Hepatocyte (in vitro differentiated cells): ENCODE results near the gene ARHGEF26. TPM values are rescaled to one million over a fixed set of nuclear protein-coding genes. Genes with fewer than 3 reads are reported as not detected.
A peak's percentile ranks its signal among the peaks of the same experiment; 100 is the strongest.

Experiments
- DNase-seq: peaks from one replicate; pipeline ENCODE4 v3.0.0-alpha.2; 2016; ENCODE audit warnings: low spot score
- H2AFZ ChIP-seq: fragments of 200-600 bp; sonication (generic); 2 replicates; pipeline ENCODE4 v1.6.0; 2016; ENCODE audit warnings: antibody characterized with exemption, mild to moderate bottlenecking
- H3K27ac ChIP-seq: fragments of 200-600 bp; sonication (generic); 2 replicates; pipeline ENCODE4 v1.5.1; 2016; ENCODE audit warnings: mild to moderate bottlenecking
- H3K27me3 ChIP-seq: fragments of 200-600 bp; sonication (generic); 2 replicates; pipeline ENCODE4 v1.6.1; 2016
- H3K36me3 ChIP-seq: fragments of 200-600 bp; sonication (generic); replicated peaks from 2 replicates; pipeline ENCODE4 v1.5.1; 2016; ENCODE audit warnings: low read depth; ENCODE audit not compliant: insufficient read depth
- H3K4me1 ChIP-seq: fragments of 200-600 bp; sonication (generic); 2 replicates; pipeline ENCODE4 v1.5.1; 2016; ENCODE audit warnings: mild to moderate bottlenecking, moderate library complexity; ENCODE audit not compliant: insufficient read depth
- H3K4me2 ChIP-seq: fragments of 200-600 bp; sonication (generic); 2 replicates; pipeline ENCODE4 v1.6.0; 2016
- H3K4me3 ChIP-seq: fragments of 200-600 bp; sonication (generic); 2 replicates; pipeline ENCODE4 v1.5.1; 2016; ENCODE audit warnings: mild to moderate bottlenecking
- H3K79me2 ChIP-seq: fragments of 200-600 bp; sonication (generic); 2 replicates; pipeline ENCODE4 v1.6.0; 2017; ENCODE audit warnings: mild to moderate bottlenecking
- H3K9me2 ChIP-seq: fragments of 200-600 bp; sonication (generic); replicated peaks from 2 replicates; pipeline ENCODE4 v1.6.0; 2017; ENCODE audit warnings: mild to moderate bottlenecking; ENCODE audit not compliant: insufficient read depth
- H3K9me3 ChIP-seq: fragments of 200-600 bp; sonication (generic); 2 replicates; pipeline ENCODE4 v1.5.1; 2016; ENCODE audit warnings: low read depth, mild to moderate bottlenecking
- H4K20me1 ChIP-seq: fragments of 200-600 bp; sonication (generic); 2 replicates; pipeline ENCODE4 v1.6.0; 2016; ENCODE audit warnings: mild to moderate bottlenecking; ENCODE audit not compliant: insufficient read depth, poor library complexity, severe bottlenecking
- EZH2 ChIP-seq: fragments of 200-600 bp; sonication (generic); IDR thresholded peaks from 2 replicates; pipeline ENCODE4 v1.6.1; 2016; ENCODE audit warnings: antibody characterized with exemption, mild to moderate bottlenecking, borderline replicate concordance
- EZH2phosphoT487 ChIP-seq: fragments of 200-600 bp; sonication (generic); IDR thresholded peaks from one replicate; pipeline ENCODE4 v1.6.1; 2018; ENCODE audit warnings: antibody characterized with exemption, mild to moderate bottlenecking, low read depth, moderate library complexity; ENCODE audit not compliant: unreplicated experiment, severe bottlenecking
- WGBS: methylation state at CpG from one replicate; pipeline ENCODE4 v1.1.6; 2016; ENCODE audit warnings: low lambda C conversion rate; ENCODE audit errors: missing lambda C conversion rate; 5-methylcytosine and 5-hydroxymethylcytosine counted together
- polyA plus RNA-seq: library from polyadenylated mRNA; unstranded; fragments of >200 nt; fragmentation: Nextera tagmentation; extraction: Ambion mirVana; gene quantifications from 2 replicates; pipeline ENCODE4 v1.2.1, GENCODE V29; 2016
- total RNA-seq: library from RNA; depleted of rRNA; stranded (reverse); fragments of >200 nt; gene quantifications from 2 replicates; pipeline ENCODE4 v1.2.3, GENCODE V29; 2014
- TF ChIP-seq, protein P1 (sequence below): fragments of 200-600 bp; sonication (generic); IDR thresholded peaks from 2 replicates; pipeline ENCODE4 v1.5.1; 2016; ENCODE audit warnings: antibody characterized with exemption, mild to moderate bottlenecking; ENCODE audit not compliant: poor library complexity

ARHGEF26 gene
- total and polyA plus RNA-seq, 2 experiments from 2014 or later: 13.6 to 20.9 TPM

DNA sequence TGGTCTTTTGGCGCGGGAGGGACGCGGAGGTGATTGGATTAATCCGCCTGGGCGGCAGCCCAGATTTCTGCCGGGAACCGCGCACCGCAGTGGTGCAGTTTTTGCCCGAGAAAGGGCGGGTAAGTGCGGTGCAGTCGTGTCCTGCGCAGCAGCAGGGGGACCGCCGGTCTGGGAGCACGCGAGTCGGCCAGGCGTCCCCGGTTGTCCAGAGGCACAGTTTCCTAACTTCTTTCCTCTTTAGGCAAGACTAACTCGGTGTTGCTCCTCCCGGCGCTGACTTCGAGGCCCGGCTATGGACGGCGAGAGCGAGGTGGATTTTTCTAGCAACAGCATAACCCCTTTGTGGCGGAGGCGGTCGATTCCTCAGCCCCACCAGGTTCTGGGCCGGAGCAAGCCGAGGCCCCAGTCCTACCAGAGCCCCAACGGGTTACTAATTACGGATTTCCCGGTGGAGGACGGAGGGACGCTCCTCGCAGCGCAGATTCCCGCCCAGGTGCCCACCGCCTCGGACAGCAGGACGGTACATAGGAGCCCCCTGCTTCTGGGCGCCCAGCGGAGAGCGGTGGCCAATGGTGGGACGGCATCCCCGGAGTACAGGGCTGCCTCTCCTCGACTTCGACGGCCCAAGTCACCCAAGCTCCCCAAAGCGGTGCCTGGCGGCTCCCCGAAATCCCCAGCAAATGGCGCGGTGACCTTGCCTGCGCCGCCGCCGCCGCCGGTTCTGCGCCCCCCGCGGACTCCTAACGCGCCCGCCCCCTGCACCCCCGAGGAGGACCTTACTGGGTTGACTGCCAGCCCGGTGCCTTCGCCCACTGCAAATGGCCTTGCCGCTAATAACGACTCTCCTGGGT, 736 bp downstream of the ARHGEF26 start:
- TF ChIP-seq, protein P1, sequence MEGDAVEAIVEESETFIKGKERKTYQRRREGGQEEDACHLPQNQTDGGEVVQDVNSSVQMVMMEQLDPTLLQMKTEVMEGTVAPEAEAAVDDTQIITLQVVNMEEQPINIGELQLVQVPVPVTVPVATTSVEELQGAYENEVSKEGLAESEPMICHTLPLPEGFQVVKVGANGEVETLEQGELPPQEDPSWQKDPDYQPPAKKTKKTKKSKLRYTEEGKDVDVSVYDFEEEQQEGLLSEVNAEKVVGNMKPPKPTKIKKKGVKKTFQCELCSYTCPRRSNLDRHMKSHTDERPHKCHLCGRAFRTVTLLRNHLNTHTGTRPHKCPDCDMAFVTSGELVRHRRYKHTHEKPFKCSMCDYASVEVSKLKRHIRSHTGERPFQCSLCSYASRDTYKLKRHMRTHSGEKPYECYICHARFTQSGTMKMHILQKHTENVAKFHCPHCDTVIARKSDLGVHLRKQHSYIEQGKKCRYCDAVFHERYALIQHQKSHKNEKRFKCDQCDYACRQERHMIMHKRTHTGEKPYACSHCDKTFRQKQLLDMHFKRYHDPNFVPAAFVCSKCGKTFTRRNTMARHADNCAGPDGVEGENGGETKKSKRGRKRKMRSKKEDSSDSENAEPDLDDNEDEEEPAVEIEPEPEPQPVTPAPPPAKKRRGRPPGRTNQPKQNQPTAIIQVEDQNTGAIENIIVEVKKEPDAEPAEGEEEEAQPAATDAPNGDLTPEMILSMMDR: peak; percentile 2
- no peak for TF ChIP-seq EZH2
- Histone ChIP-seq H3K4me3 (peak overlapping the region; percentile 96), H4K20me1 (no peaks in the 10 kb centered on the region), H3K9me3 (no peaks in the 10 kb centered on the region), H2AFZ (peak overlapping the region; percentile 68), H3K36me3 (no peaks in the 10 kb centered on the region), H3K27ac (peak overlapping the region; percentile 70), H3K79me2 (peaks cover 42% of the 10 kb centered on the region), H3K9me2 (no peaks in the 10 kb centered on the region), H3K27me3 (no peaks in the 10 kb centered on the region), H3K4me2 (peak overlapping the region; percentile 90), H3K4me1 (peaks cover 22% of the 10 kb centered on the region)
- 2% methylated on average over 60 of the region's 76 CpGs for WGBS
- peak; percentile 60 for DNase-seq

DNA sequence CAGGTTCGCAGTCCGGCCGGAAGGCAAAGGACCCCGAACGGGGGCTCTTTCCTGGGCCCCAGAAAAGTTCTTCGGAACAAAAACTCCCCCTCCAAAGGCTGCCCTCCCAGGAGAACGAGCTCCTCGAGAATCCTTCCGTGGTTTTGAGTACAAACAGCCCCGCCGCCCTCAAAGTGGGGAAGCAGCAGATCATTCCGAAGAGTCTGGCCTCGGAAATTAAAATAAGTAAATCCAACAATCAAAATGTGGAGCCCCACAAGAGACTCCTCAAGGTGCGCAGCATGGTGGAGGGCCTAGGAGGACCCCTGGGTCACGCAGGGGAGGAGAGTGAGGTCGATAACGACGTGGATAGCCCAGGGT, 1.3 kb downstream of the ARHGEF26 start:
- peak overlapping the region; percentile 90 for H3K4me2 ChIP-seq
- H3K4me3 ChIP-seq: peak overlapping the region; percentile 96
- H4K20me1 ChIP-seq: no peaks in the 10 kb centered on the region
- peak overlapping the region; percentile 70 for H3K27ac ChIP-seq
- H3K9me3 ChIP-seq: no peaks in the 10 kb centered on the region
- TF ChIP-seq EZH2: no peak
- TF ChIP-seq EZH2phosphoT487: no peak
- TF ChIP-seq, protein P1: no peak
- peaks cover 22% of the 10 kb centered on the region for H3K4me1 ChIP-seq
- no peaks in the 10 kb centered on the region for H3K27me3 ChIP-seq
- no peaks in the 10 kb centered on the region for H3K9me2 ChIP-seq
- 2% methylated on average over 18 of the region's 18 CpGs for WGBS
- peaks cover 48% of the 10 kb centered on the region for H3K79me2 ChIP-seq
- H2AFZ ChIP-seq: peak overlapping the region; percentile 68
- DNase-seq: no peak
- H3K36me3 ChIP-seq: no peaks in the 10 kb centered on the region

DNA sequence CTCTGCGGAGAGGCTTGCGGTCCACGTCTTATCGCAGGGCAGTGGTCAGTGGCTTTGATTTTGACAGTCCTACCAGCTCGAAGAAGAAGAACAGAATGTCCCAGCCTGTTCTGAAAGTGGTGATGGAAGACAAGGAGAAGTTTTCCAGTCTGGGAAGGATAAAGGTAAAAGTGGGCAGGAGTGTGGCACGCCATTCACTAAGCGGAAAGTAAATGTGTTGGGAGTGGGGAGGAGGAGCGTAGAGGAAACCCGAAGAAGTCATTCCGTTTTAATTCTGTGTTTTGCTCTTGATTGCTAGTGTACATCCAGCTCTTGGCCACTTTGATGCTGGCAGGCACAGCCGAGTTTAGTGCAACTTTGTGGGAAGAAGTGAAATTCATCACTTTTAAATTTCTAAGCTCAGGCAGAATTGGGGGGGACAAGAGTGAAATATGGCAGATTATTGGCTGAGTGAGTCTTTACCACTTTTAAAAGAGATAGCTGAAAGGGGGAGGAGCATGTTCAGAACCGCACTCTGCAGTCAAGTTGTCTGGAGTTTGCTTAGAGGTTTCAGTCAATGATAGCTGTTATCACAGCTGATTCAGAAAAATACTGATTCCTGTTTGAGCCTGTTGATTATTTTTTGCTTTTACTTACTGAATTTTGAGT, 1.8 kb downstream of the ARHGEF26 start:
- DNase-seq: peak; percentile 43
- WGBS: 5% methylated on average over 12 of the region's 12 CpGs
- Histone ChIP-seq H3K4me3 (peak overlapping the region; percentile 96), H3K27me3 (no peaks in the 10 kb centered on the region), H3K4me2 (peak overlapping the region; percentile 90), H3K9me2 (no peaks in the 10 kb centered on the region), H3K27ac (peak overlapping the region; percentile 70), H3K4me1 (peaks cover 22% of the 10 kb centered on the region), H4K20me1 (no peaks in the 10 kb centered on the region), H3K79me2 (peaks cover 53% of the 10 kb centered on the region), H2AFZ (peak overlapping the region; percentile 68), H3K36me3 (no peaks in the 10 kb centered on the region), H3K9me3 (no peaks in the 10 kb centered on the region)
- no peak for TF ChIP-seq EZH2
- TF ChIP-seq, protein P1: no peak
- no peak for TF ChIP-seq EZH2phosphoT487
